DOHH2 (cell line): Measurements from ENCODE around the gene CHRM1.

ENCODE experiments used
- H3F3A ChIP-seq: fragments of 200-600 bp; sonication (generic), shearing (Covaris generic); 2 replicates; pipeline ENCODE4 v1.6.0; 2016; ENCODE audit warnings: antibody characterized with exemption, mild to moderate bottlenecking; ENCODE audit not compliant: control insufficient read depth, insufficient read depth
- H3K27ac ChIP-seq: fragments of 200-600 bp; sonication (generic); 2 replicates; pipeline ENCODE4 v1.5.1; 2014; ENCODE audit warnings: low read depth, mild to moderate bottlenecking, low read length, moderate library complexity
- H3K27me3 ChIP-seq: fragments of 200-600 bp; sonication (generic); 2 replicates; pipeline ENCODE4 v1.6.1; 2014; ENCODE audit warnings: mild to moderate bottlenecking, low read length, mixed read lengths; ENCODE audit not compliant: control insufficient read depth
- H3K36me3 ChIP-seq: fragments of 200-600 bp; sonication (generic); 2 replicates; pipeline ENCODE4 v1.6.1; 2014; ENCODE audit warnings: mild to moderate bottlenecking, low read length, moderate library complexity, mixed read lengths; ENCODE audit not compliant: control insufficient read depth
- H3K4me1 ChIP-seq: fragments of 200-600 bp; sonication (generic); 2 replicates; pipeline ENCODE4 v1.6.1; 2014; ENCODE audit warnings: mild to moderate bottlenecking, low read length, mixed read lengths; ENCODE audit not compliant: control insufficient read depth
- H3K4me2 ChIP-seq: fragments of 200-600 bp; sonication (generic); 2 replicates; pipeline ENCODE4 v1.6.0; 2014; ENCODE audit warnings: mild to moderate bottlenecking, low read length, moderate library complexity
- H3K4me3 ChIP-seq: fragments of 200-600 bp; sonication (generic); 2 replicates; pipeline ENCODE4 v1.5.1; 2014; ENCODE audit warnings: mild to moderate bottlenecking, low read length, mixed read lengths
- H3K79me2 ChIP-seq: fragments of 200-600 bp; sonication (generic); 2 replicates; pipeline ENCODE4 v1.6.1; 2014; ENCODE audit warnings: mild to moderate bottlenecking, low read length, mixed read lengths; ENCODE audit not compliant: control insufficient read depth
- H3K9me2 ChIP-seq: fragments of 200-600 bp; sonication (generic); replicated peaks from 2 replicates; pipeline ENCODE4 v1.6.1; 2014; ENCODE audit warnings: mild to moderate bottlenecking, low read length, mixed read lengths; ENCODE audit not compliant: control insufficient read depth
- H3K9me3 ChIP-seq: fragments of 200-600 bp; sonication (generic); 2 replicates; pipeline ENCODE4 v1.6.1; 2014; ENCODE audit warnings: antibody characterized with exemption, low read length, mixed read lengths; ENCODE audit not compliant: control insufficient read depth, insufficient read depth
- H4K20me1 ChIP-seq: fragments of 200-600 bp; sonication (generic); 2 replicates; pipeline ENCODE4 v1.6.0; 2014; ENCODE audit warnings: low read depth, mild to moderate bottlenecking, antibody characterized with exemption, low read length, moderate library complexity; ENCODE audit not compliant: control insufficient read depth, insufficient read depth
- EZH2phosphoT487 ChIP-seq: fragments of 200-600 bp; sonication (generic); IDR thresholded peaks from 2 replicates; pipeline ENCODE4 v1.6.1; 2017; ENCODE audit warnings: borderline replicate concordance, mild to moderate bottlenecking, antibody characterized with exemption, low read length, moderate library complexity, mixed read lengths
- TF ChIP-seq, protein P1 (sequence below): fragments of 200-600 bp; sonication (generic); IDR thresholded peaks from one replicate; pipeline ENCODE4 v1.5.1; 2014; ENCODE audit warnings: antibody characterized with exemption, mild to moderate bottlenecking, low read depth, low read length; ENCODE audit not compliant: poor library complexity, severe bottlenecking

Gene CHRM1

DNA sequence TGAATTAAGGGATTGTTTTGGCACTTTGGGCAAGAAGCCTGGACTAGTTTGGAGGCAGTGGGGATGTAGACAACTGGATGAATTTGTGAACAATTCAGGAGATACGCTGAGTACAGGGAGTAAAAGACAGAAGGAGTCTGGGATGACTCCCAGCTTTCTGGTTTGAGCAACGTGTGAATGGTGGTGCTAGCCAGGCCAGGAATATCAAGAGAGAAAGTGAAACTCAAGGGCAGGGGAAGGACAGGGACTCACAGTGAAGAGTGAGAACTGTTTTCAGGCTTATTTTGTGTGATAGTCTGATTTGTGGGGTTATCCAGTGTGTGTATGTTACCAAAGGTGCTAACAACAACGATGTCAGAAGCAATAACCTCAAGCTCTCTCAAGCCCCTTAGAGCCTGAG lies 15.9 kb downstream of the CHRM1 start:
- Histone ChIP-seq H4K20me1 (no peaks in the 10 kb centered on the region), H3F3A (no peaks in the 10 kb centered on the region), H3K79me2 (no peaks in the 10 kb centered on the region), H3K9me2 (no peaks in the 10 kb centered on the region), H3K9me3 (no peaks in the 10 kb centered on the region), H3K4me1 (no peaks in the 10 kb centered on the region), H3K27ac (no peak overlapping the region), H3K27me3 (peaks cover 44% of the 10 kb centered on the region), H3K4me2 (no peak overlapping the region), H3K36me3 (no peaks in the 10 kb centered on the region), H3K4me3 (no peak overlapping the region)
- TF ChIP-seq EZH2phosphoT487 = no peak
- TF ChIP-seq, protein P1, sequence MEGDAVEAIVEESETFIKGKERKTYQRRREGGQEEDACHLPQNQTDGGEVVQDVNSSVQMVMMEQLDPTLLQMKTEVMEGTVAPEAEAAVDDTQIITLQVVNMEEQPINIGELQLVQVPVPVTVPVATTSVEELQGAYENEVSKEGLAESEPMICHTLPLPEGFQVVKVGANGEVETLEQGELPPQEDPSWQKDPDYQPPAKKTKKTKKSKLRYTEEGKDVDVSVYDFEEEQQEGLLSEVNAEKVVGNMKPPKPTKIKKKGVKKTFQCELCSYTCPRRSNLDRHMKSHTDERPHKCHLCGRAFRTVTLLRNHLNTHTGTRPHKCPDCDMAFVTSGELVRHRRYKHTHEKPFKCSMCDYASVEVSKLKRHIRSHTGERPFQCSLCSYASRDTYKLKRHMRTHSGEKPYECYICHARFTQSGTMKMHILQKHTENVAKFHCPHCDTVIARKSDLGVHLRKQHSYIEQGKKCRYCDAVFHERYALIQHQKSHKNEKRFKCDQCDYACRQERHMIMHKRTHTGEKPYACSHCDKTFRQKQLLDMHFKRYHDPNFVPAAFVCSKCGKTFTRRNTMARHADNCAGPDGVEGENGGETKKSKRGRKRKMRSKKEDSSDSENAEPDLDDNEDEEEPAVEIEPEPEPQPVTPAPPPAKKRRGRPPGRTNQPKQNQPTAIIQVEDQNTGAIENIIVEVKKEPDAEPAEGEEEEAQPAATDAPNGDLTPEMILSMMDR = no peak

DNA sequence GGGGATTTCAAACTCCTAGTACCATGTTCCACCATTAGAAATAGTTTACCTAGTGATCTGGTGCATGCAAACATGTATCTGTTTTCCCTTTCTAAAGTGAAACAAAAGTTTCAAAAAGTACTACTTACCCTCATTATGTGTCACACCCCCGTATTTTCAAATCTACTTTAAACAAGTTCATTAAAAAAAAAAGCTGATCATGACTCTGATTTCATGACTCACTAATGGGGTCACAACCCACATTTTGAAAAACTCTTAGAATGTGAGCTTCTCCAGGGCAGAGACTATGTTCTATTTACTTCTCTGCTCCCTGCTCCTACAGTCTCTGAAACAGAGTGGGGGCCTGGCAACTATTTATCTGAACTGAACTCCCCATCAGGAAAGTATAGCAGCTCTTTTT lies 18.2 kb downstream of the CHRM1 start:
- Histone ChIP-seq H3F3A (no peaks in the 10 kb centered on the region), H3K4me3 (no peak overlapping the region), H3K79me2 (no peaks in the 10 kb centered on the region), H4K20me1 (no peaks in the 10 kb centered on the region), H3K27me3 (peaks cover 46% of the 10 kb centered on the region), H3K9me2 (no peaks in the 10 kb centered on the region), H3K4me2 (no peak overlapping the region), H3K36me3 (no peaks in the 10 kb centered on the region), H3K4me1 (no peaks in the 10 kb centered on the region), H3K9me3 (no peaks in the 10 kb centered on the region), H3K27ac (no peak overlapping the region)
- TF ChIP-seq, protein P1 = no peak
- TF ChIP-seq EZH2phosphoT487 = no peak

DNA sequence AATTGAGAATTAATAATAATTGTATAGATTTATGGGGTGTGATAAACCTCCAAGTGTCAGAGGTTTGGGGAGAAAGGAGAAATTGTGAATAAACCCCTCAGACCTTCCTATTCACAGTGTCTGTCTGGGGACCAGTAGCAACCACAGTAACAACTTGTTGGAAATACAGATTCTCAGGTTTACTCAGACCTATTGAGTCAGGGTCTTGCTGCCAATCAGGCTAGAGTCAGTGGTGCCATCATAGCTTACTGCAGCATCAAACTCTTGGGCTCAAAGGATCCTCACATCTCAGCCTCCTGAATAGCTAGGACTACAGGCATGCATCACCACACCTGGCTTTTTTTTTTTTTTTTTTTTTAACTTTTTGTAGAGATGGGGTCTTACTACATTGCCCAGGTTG lies 23.1 kb downstream of the CHRM1 start:
- Histone ChIP-seq H3K9me2 (no peaks in the 10 kb centered on the region), H3K79me2 (no peaks in the 10 kb centered on the region), H4K20me1 (no peaks in the 10 kb centered on the region), H3K4me1 (no peaks in the 10 kb centered on the region), H3K27ac (no peak overlapping the region), H3K4me2 (no peak overlapping the region), H3K27me3 (peaks cover 19% of the 10 kb centered on the region), H3F3A (no peaks in the 10 kb centered on the region), H3K4me3 (no peak overlapping the region), H3K36me3 (no peaks in the 10 kb centered on the region), H3K9me3 (no peaks in the 10 kb centered on the region)
- no peak for TF ChIP-seq EZH2phosphoT487
- TF ChIP-seq, protein P1 = no peak

DNA sequence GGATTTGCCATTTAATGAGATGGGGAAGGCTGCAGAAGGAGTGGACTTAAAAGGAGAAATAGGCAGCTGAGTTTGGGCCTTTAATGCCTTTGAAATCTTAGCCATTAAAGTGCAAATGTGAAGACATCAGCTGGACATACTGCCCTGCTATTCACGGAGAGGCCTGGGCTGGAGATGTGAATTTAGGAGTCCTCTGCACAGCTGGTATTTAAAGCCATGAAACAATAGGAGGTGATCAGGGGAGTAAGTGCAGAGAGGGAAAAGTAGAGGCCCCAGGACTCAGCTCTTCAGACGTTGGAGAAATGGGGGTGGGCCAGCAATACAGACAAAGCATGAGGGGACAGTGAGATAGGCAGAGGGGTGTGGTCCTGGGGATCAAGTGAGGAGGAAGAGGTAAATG lies 23.9 kb downstream of the CHRM1 start:
- H3K36me3 ChIP-seq = no peaks in the 10 kb centered on the region
- no peak overlapping the region for H3K27ac ChIP-seq
- H3K4me3 ChIP-seq = no peak overlapping the region
- H3K9me3 ChIP-seq = no peaks in the 10 kb centered on the region
- no peaks in the 10 kb centered on the region for H4K20me1 ChIP-seq
- H3K27me3 ChIP-seq = peaks cover 12% of the 10 kb centered on the region
- H3F3A ChIP-seq = peaks cover 2% of the 10 kb centered on the region
- H3K4me2 ChIP-seq = no peak overlapping the region
- TF ChIP-seq, protein P1 = no peak
- no peak for TF ChIP-seq EZH2phosphoT487
- no peaks in the 10 kb centered on the region for H3K79me2 ChIP-seq
- no peaks in the 10 kb centered on the region for H3K4me1 ChIP-seq
- no peaks in the 10 kb centered on the region for H3K9me2 ChIP-seq
